C4-2B (cell line): ENCODE measurements around the gene ZNF501.

Experiments
- H3K27ac ChIP-seq: fragments of 450-650 bp; 2 replicates; pipeline ENCODE4 v1.5.1; 2017
- CTCF ChIP-seq: fragments of 450-650 bp; conservative IDR thresholded peaks from 2 replicates; pipeline ENCODE4 v1.5.1; 2017; ENCODE audit warnings: mild to moderate bottlenecking
- ZFX ChIP-seq: fragments of 450-650 bp; IDR thresholded peaks from 2 replicates; pipeline ENCODE4 v1.6.1; 2017

Gene ZNF501

GRCh38 chr3:44721231-44722102, 8.0 kb upstream of the ZNF501 start:
- no peak overlapping the region for H3K27ac ChIP-seq
- TF ChIP-seq CTCF (no peak), ZFX (no peak)

GRCh38 chr3:44722103-44722401, 7.4 kb upstream of the ZNF501 start:
- TF ChIP-seq ZFX: no peak
- TF ChIP-seq CTCF: no peak
- no peak overlapping the region for H3K27ac ChIP-seq

DNA sequence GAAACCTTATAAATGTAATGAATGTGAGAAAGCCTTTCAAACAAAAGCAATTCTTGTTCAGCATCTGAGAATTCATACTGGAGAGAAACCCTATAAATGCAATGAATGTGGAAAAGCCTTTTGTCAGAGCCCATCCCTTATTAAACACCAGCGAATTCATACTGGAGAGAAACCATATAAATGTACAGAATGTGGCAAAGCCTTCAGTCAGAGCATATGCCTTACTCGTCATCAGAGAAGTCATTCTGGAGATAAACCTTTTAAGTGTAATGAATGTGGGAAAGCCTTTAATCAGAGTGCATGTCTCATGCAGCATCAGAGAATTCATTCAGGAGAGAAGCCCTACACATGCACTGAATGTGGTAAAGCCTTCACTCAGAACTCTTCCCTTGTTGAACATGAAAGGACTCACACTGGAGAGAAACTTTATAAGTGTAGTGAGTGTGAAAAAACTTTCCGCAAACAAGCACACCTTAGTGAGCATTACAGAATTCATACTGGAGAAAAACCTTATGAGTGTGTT, 5.3 kb downstream of the ZNF501 start:
- TF ChIP-seq ZFX: no peak
- no peak for TF ChIP-seq CTCF
- no peak overlapping the region for H3K27ac ChIP-seq

DNA sequence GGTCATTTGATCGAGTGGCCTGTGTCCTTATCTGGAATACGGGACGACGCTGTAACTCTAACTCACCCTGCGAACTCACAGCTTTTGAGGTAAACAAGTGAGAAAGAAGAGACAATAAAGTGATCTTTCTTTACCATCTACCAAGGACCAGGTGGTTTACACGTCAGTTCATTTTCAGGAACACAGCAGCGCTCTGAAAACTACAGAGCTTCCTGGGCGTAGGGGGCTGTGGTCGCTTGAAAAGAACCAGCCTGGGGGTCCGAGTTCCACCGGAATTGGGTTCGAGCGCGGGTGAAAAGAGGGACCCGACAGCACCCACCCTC, 31.6 kb downstream of the ZNF501 start:
- TF ChIP-seq CTCF: no peak

DNA sequence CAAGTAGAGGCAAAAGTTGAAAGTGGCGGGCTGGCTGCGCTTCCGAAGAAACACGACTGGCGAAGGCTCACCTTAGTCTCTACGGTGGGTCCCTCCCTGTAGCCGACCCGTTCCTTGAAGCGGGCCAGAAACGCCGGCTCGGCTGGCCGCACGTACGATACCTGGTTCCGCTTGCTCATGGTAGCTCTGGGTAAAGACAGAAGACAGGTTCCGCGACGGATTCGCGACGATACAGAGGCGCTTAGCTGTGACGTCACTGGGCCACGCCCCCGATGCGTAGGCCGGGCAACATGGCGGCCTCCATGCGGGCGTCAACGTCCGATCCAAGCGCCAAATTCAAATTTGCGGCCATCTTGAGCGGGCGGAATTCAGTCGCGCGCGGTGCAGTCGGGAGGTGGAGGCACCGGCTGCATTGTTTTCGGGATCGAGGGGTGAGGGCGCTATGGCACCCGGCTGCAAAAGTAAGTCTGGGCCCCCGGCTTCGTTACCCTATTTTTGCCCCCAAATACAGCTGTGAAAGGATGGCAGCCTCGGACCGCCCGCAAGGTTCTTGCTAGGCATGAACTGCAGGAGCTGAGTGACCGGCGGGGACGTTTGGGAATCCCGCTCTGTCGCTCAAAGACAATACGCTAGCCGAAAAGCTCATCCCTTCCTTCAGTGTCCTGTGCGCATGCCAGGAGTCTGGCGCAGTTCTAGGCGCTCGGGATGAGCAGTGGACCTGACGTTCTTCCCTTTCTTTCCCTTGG, 32.2 kb downstream of the ZNF501 start, which contains the start of the genes KIAA1143 and KIF15:
TSS of gene KIAA1143 (minus strand) at position 196 of the 746 bp plus-strand sequence. CDS start at position 179, 17 bp downstream.
TSS of gene KIF15 (plus strand) at position 371 of the 746 bp plus-strand sequence. CDS start at position 443, 72 bp downstream.
- peak within 1 kb of the TSS; percentile 82 for H3K27ac ChIP-seq
- peak; percentile 30; the same call in 1 of the 2 replicates for TF ChIP-seq ZFX
- peak; percentile 7; the same call in 1 of the 2 replicates for TF ChIP-seq CTCF

More for the DNA sequence above, 31.6 kb downstream of the ZNF501 start:
- H3K27ac ChIP-seq: peak overlapping the region; percentile 82

DNA sequence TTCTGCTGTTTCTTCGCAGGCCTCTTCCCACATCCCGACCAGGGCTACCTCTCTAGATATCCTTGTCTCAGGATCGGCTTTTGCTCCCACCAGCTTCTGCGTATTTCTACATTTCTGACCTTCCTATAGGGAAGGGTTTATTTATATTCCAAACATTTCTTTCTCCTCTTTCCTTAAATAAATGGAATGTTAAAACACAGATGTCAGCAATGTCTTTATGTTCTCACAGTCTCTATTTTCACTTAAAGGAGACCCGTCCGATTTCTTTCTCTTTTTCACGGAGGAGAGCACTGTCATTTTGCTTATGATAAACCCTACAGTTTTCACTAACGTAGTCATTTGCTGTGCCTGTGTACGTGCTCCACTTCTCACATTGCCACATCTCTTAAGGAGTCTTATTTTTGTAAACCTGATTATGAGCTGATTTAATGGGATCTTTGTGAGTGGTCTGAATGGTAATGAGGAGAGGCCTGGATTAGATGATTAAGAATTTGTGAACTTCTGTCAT, 32.8 kb downstream of the ZNF501 start:
- TF ChIP-seq CTCF (no peak), ZFX (peak; percentile 4; the same call in 1 of the 2 replicates)
- peak overlapping the region; percentile 82 for H3K27ac ChIP-seq
